GM12892 (cell line): Measurements from ENCODE around the gene ASB15.

ENCODE experiments used
- POLR2A ChIP-seq: IDR thresholded peaks from 2 replicates; pipeline ENCODE4 v1.6.1; 2011; ENCODE audit warnings: low read depth, low read length, control low read depth
- POLR2AphosphoS5 ChIP-seq: IDR thresholded peaks from 2 replicates; pipeline ENCODE4 v1.6.1; 2011; ENCODE audit warnings: low read depth, low read length, control low read depth
- TAF1 ChIP-seq: IDR thresholded peaks from 2 replicates; pipeline ENCODE4 v1.6.1; 2011; ENCODE audit warnings: low read depth, mild to moderate bottlenecking, control low read depth, low read length, borderline replicate concordance

- TF ChIP-seq POLR2A (no peak), POLR2AphosphoS5 (no peak), TAF1 (no peak)
These were observed 51.5 kb downstream of the ASB15 start for GRCh38 chr7:123653162-123653561.
